Suppressor macrophage (primary cell): Measurements from ENCODE around the gene KCTD4.
"Not testable (repeated sequence)": the region's sequence is repeated elsewhere in the genome, so short reads cannot be mapped to it uniquely, and the experiment has no call there.

Source experiments
- DNase-seq, 4 experiments: peaks; one replicate each; pipeline ENCODE4 v3.0.0-alpha.2; 2020 to 2022

The KCTD4 gene

GRCh38 chr13:45215392-45216077, 14.7 kb upstream of the KCTD4 start:
- no peak for DNase-seq

GRCh38 chr13:45209229-45209628, 8.4 kb upstream of the KCTD4 start:
- peak in 3 of 4 experiments; percentile 31 to 80 (median 76) for DNase-seq

GRCh38 chr13:45208132-45208531, 7.3 kb upstream of the KCTD4 start:
- no peak for DNase-seq

- DNase-seq: no peak
These were observed 6.5 kb upstream of the KCTD4 start for GRCh38 chr13:45207319-45207718.

GRCh38 chr13:45206340-45206739, 5.5 kb upstream of the KCTD4 start:
- peak in 2 of 4 experiments; percentile 36 to 45 for DNase-seq

- peak in 3 of 4 experiments; percentile 32 to 40 (median 34) for DNase-seq
These were observed 4.3 kb upstream of the KCTD4 start for GRCh38 chr13:45205124-45205523.

DNA sequence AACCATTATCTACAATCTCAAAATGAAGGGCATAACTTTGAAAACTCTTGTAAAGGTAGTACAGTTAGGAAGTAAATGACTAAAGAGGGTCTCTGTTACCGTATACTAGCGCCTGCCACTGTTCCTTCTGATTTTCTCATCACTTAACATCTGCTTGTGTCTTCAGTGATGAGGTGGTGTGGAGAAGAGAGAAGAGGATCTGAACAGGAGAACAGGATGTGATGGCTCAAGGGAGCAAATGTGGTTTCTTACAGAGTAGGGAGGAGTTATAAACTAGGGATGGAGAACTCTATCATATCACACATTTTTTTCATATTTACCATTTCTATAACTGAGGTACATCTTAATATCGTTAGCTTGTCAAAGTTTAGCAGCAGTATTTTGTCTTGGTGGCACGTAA, 1.1 kb downstream of the KCTD4 start:
- DNase-seq: no peak

DNA sequence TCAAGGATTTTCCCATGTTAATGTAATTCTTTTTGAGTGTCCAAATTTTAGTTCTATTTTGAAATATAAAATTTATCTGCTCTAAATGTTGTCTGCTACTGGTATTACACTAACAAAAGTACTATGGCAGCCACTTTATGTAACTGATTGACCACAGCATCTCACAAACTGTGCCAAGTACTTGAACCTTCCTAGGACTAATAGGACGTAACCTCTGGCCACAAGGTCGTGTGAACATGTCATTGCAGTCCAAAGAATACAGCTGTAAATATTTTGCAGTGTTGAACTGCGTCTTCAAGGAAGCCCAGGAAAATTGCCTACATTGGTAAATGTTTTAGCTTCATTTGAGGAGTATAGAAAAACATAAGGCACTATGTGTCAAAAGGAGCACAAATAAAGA, 1.9 kb downstream of the KCTD4 start:
- no peak for DNase-seq

DNA sequence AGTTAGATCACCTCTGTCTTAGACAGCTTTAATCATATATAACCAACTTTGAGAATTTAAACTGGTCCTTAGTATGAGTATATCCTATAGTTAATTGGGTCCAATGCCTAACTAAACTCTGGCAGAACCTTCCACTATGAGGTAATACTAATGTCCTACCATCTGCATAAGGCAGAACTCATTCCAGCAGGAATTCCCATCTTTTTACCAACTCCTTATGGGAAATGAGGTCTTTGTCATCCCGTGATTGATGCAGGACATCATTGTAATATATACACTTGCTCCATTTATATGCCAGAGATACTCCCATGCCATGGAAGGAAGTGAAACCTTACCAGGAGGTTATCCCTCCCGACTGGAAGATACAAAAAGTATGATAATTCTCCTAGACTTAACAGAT, 2.8 kb downstream of the KCTD4 start:
- DNase-seq: no peak

GRCh38 chr13:45196622-45197021, 4.2 kb downstream of the KCTD4 start:
- DNase-seq: no peak

DNA sequence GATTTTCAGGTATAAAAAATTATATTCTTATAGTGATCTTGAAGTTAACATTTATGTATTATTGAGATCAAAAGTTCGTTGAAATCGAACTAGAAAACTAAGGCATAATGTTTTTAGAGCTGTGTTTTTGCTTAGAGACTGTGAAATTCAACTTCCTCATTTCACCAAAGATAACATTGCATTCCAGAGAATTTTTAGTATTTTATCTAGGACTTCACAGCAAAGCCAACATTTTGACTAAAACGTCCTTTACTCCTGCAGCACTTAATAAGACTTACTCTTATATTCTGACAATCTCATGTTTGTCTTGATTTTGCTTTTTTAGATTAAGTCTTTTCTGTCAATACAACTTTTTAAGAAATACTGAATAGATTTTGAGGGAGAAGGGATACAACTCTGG, 4.7 kb downstream of the KCTD4 start:
- DNase-seq: peak in 1 of 4 experiments; percentile 20

GRCh38 chr13:45195421-45195820, 5.4 kb downstream of the KCTD4 start:
- peak; percentile 33 to 71 (median 50) for DNase-seq

- peak; percentile 9 to 55 (median 45) for DNase-seq
These were observed 6.5 kb downstream of the KCTD4 start for GRCh38 chr13:45194081-45194939.

GRCh38 chr13:45191874-45192273, 9.0 kb downstream of the KCTD4 start:
- no peak for DNase-seq

GRCh38 chr13:45189511-45189910, 11.3 kb downstream of the KCTD4 start:
- peak in 3 of 4 experiments; percentile 11 to 52 (median 12) for DNase-seq

GRCh38 chr13:45189077-45189476, 11.8 kb downstream of the KCTD4 start:
- DNase-seq: not testable (repeated sequence)

- DNase-seq: no peak
These were observed 15.6 kb downstream of the KCTD4 start for GRCh38 chr13:45185286-45185685.

- no peak for DNase-seq
These were observed 16.2 kb downstream of the KCTD4 start for GRCh38 chr13:45184693-45185092.

DNA sequence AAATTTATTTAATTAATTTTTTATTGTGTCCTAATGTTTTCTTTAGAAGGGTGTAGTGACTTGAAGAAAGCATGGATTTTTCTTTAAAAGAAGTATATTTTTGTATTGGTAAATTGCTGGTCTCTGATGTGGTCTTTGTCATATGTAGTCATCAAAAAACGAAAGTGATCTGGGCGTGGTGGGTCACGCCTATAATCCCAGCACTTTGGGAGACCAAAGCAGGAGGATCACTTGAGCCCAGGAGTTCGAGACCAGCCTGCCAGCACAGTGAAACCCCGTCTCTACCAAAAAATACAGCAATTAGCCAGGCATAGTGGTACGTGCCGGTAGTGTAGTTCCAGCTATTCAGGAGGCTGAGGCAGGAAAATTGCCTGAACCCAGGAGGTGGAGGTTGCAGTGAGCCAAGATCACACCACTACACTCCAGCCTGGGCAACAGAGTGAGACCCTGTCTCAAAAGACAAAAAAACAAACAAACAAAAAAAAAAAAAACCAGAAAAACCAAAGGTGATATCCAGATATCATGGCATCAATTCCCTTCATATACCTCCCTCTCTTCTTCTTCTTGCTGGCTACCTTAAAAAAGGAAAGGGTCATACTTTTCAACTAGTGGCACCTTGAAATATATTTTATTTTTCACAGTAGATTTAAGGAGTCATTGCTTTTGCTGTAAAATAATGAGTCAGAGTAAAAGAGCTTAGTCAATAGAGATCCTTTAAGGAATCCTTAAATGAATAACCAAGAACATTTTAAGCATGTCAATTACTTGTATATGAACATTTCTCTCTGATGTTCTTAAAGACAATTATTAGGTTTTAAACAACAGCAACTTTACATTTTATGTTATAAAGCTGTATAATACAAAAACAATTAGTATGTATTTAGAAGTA, 19.9 kb downstream of the KCTD4 start:
- no peak for DNase-seq

GRCh38 chr13:45180303-45180702, 20.5 kb downstream of the KCTD4 start:
- peak in 2 of 4 experiments; percentile 13 to 20 for DNase-seq

DNA sequence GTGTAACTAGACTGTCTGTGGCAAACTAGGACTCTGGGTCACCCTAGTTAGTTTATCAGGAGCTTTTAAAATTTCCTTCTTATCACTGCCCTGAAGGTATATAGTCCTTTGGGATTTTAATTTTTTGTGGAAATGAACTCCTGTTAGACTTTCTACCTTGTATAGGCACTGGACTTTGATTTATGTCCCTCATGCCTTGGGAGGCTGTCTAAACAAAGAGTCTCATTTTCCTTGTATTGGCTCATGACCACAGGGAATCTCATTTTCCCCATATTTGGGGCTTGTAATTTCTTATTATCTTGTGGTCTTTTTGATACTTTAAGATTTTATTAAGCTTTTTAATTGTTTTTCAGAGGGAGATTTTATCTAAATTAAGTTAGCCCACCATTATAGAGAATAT, 21.4 kb downstream of the KCTD4 start:
- no peak for DNase-seq

DNA sequence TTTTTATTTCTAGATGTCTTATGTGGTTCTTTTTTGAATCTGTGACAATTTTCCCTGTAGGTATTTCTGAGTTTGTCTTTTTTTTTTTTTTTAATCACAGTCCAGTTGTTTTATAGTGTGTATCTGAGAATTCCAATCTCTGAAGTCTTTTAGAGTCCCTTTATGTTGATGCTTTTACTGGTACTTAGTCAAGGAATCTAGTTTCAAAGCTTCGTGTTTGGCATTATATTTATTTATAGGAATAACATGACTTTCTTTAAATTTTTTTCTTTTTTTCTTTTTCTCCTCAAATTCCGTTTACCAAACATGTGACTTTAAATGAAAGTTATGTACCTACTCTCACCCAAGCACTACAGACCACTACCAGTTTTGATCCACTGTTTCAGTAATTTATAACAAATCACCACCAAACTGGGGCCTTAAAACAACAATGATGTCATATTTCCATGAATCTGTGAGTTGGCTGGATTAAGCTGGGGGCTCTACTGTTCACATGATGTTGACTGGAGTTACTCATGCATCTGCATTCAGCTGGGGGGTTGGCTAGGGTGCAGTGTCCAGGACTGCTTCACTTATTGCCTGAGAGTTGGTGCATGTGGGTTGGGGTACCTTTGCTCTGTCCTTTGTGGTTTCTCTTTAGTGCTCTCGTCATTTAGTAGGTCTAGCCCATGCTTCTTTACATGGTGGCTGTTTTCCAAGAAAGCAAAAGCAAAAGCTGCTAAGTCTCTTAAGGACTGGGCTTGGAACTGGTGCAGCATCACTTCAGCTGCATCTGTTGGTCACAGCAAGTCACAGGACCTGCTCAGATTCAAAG, 22.3 kb downstream of the KCTD4 start:
- DNase-seq: peak in 1 of 4 experiments; percentile 3
